Measurements from ENCODE around the gene UBE2N. TPM values are rescaled to one million over a fixed set of nuclear protein-coding genes. Genes with fewer than 3 reads are reported as not detected.
A peak's percentile ranks its signal among the peaks of the same experiment; 100 is the strongest.

Gene UBE2N, protein sequence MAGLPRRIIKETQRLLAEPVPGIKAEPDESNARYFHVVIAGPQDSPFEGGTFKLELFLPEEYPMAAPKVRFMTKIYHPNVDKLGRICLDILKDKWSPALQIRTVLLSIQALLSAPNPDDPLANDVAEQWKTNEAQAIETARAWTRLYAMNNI
- polyA plus RNA-seq (2011; rRNA removed) (159 and 167 TPM in 2 replicates), polyA minus RNA-seq (2011; rRNA and poly(A)+ RNA removed) (60.1 and 80.1 TPM in 2 replicates)

DNA sequence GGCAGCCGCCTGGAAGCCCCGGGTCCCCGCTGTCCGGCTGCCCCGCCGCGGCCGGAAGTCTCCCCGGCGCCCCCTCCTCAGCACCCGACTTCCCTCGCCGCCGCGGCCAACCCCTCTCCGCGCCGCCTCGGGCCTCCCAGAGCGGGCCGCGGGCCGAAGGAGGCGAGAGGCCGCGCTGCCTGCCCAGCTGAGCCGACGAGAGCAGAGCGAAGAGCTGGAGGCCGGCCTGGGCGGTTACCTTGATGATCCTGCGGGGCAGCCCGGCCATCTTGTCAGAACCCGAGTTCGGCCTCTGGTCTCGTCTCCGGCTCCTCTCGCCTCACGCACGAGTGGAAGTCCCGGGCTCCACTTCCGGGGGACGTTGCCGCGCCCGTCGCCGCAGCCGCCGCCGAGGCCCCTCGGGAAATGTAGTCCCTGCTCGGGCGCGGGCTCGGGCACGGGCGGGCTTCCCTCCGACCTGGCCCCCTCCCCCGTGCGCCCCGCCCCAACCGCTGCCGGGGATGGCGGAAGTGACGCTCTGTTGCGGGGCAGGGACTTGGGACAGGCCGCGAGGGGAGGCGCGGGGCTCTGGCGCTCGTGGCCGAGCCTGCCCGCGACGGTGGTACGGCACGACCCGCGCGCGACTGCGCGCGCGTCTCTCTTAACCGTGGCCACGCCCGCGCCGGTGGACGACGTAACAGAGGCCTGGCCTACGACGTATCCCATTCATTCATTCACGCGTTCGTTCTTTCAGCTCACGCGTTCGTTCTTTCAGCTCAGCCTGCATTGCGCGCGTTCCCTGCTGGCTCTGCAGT lies at the start of gene UBE2N:
Gene UBE2N, minus strand, starts transcription at position 331 of the 794 bp plus-strand sequence. Its CDS starts 63 bp downstream, at position 268.
- POLR2A ChIA-PET, result interaction anchor here (0.6 to 1.5 kb wide), 3 partner anchors 14 to 657 kb away, joined by 3 to 4 read pairs (median 3); no protein-coding TSS in a partner anchor
- CTCF ChIA-PET, result interaction anchor here (1.4 kb wide), 1 partner anchor 22 kb away, joined by 3 read pairs; no protein-coding TSS in a partner anchor
- H3K27me3 ChIP-seq (ENCODE audit: control insufficient read depth, insufficient read depth, low read length), result no peaks in the 10 kb centered on the region
- H3K9me3 ChIP-seq (ENCODE audit: control insufficient read depth, insufficient read depth, low read length), result no peaks in the 10 kb centered on the region; the same call in 1 of the 2 replicates
- H3K27ac ChIP-seq (ENCODE audit: low read depth, low read length), result peak within 1 kb of the TSS; percentile 92
- no peak for TF ChIP-seq CTCF (IDR thresholded peaks at IDR 0.05; ENCODE audit: low read depth, low read length)
- H3K4me3 ChIP-seq (ENCODE audit: low read depth, low read length), result peak within 1 kb of the TSS; percentile 77
- peak; percentile 84 for DNase-seq (ENCODE audit: low read depth, low spot score)

DNA sequence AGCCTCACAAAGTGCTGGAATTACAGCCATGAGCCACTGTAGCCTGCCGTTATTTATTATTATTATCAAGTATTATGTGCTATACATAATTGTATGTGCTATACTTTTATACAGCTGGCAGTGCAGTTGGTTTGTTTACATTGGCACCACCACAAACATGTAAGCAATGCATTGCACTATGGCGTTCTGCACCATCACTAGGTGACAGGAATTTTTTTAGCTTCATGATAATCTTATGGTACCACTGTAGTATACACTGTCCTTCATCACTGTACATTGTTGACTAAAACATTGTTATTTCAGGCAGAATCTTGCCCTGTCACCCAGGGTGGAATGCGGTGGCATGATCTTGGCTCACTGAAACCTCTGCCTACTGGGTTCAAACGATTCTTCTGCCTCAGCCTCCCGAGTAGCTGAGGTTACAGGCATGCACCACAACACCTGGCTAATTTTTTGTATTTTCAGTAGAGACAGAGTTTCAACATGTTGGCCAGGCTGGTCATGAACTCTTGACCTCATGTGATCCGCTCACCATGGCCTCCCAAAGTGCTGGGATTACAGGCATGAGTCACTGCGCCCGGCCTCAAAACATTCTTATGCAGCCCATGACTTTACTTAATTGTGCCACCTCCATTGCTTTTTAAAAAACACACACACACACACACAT lies 42.7 kb upstream of the UBE2N start:
- Histone ChIP-seq H3K4me3 (ENCODE audit: low read depth, low read length) (no peak overlapping the region), H3K9me3 (ENCODE audit: control insufficient read depth, insufficient read depth, low read length) (no peaks in the 10 kb centered on the region), H3K27ac (ENCODE audit: low read depth, low read length) (no peak overlapping the region), H3K27me3 (ENCODE audit: control insufficient read depth, insufficient read depth, low read length) (no peaks in the 10 kb centered on the region)
- ChIA-PET CTCF (interaction anchor here (0.7 to 1.4 kb wide), 4 partner anchors 18 to 618 kb away, joined by 4 to 5 read pairs (median 4); no protein-coding TSS in a partner anchor), POLR2A (interaction anchor here (0.5 kb wide), 1 partner anchor 130 kb away, joined by 3 read pairs; no protein-coding TSS in a partner anchor)
- TF ChIP-seq CTCF (IDR thresholded peaks at IDR 0.05; ENCODE audit: low read depth, low read length), result no peak
- DNase-seq (ENCODE audit: low read depth, low spot score), result peak; percentile 7

- no peak for TF ChIP-seq CTCF (IDR thresholded peaks at IDR 0.05; ENCODE audit: low read depth, low read length)
- Histone ChIP-seq H3K9me3 (ENCODE audit: control insufficient read depth, insufficient read depth, low read length) (no peaks in the 10 kb centered on the region), H3K27ac (ENCODE audit: low read depth, low read length) (no peak overlapping the region), H3K27me3 (ENCODE audit: control insufficient read depth, insufficient read depth, low read length) (no peaks in the 10 kb centered on the region), H3K4me3 (ENCODE audit: low read depth, low read length) (no peak overlapping the region)
- DNase-seq (ENCODE audit: low read depth, low spot score), result no peak
- POLR2A ChIA-PET, result no interaction called here
- CTCF ChIA-PET, result interaction anchor here (0.7 to 1.4 kb wide), 5 partner anchors 15 to 619 kb away, joined by 4 to 6 read pairs (median 5); no protein-coding TSS in a partner anchor
Measured at GRCh38 chr12:93483151-93483807, 41.5 kb upstream of the UBE2N start.

GRCh38 chr12:93482721-93483120 lies 41.0 kb upstream of the UBE2N start:
- CTCF ChIA-PET, result interaction anchor here (0.6 to 1.4 kb wide), 2 partner anchors 15 to 61 kb away, joined by 3 to 6 read pairs; no protein-coding TSS in a partner anchor
- H3K9me3 ChIP-seq (ENCODE audit: control insufficient read depth, insufficient read depth, low read length), result no peaks in the 10 kb centered on the region
- no peak for TF ChIP-seq CTCF (IDR thresholded peaks at IDR 0.05; ENCODE audit: low read depth, low read length)
- no peak overlapping the region for H3K4me3 ChIP-seq (ENCODE audit: low read depth, low read length)
- H3K27ac ChIP-seq (ENCODE audit: low read depth, low read length), result no peak overlapping the region
- no peak for DNase-seq (ENCODE audit: low read depth, low spot score)
- POLR2A ChIA-PET, result no interaction called here
- no peaks in the 10 kb centered on the region for H3K27me3 ChIP-seq (ENCODE audit: control insufficient read depth, insufficient read depth, low read length)
